ENCODE measurements around the gene TRAM2.

DNA sequence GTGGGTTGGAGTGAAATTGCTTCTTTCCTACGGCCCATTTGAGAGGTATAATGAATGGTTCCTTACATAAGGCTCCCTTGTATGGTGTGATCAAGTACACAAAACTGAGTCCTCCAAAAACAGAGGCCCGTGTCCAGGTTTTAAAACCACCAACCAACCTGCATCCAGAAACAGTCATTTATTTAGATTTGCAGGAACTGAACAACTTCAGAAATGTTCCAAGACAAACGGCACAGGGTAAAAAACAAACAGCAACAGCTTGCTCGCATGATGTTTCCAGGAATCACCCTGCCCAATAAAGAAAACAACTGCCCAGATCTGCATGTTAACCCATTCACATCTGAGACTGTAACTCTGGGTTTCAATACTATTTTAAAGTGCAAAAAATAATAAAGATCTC lies 40.2 kb upstream of the TRAM2 start:
- TF ChIP-seq ASH2L (IDR thresholded peaks at IDR 0.05; ENCODE audit: low read length) = no peak
- no peak for TF ChIP-seq POLR2AphosphoS5 (IDR thresholded peaks at IDR 0.05; ENCODE audit: low read depth, low read length)
- TF ChIP-seq KDM4A (IDR thresholded peaks at IDR 0.05; ENCODE audit: low read depth, low read length, severe bottlenecking) = no peak
- TF ChIP-seq EZH2 (IDR thresholded peaks at IDR 0.05; ENCODE audit: low read depth, low read length, severe bottlenecking) = no peak
- TF ChIP-seq, protein P1, sequence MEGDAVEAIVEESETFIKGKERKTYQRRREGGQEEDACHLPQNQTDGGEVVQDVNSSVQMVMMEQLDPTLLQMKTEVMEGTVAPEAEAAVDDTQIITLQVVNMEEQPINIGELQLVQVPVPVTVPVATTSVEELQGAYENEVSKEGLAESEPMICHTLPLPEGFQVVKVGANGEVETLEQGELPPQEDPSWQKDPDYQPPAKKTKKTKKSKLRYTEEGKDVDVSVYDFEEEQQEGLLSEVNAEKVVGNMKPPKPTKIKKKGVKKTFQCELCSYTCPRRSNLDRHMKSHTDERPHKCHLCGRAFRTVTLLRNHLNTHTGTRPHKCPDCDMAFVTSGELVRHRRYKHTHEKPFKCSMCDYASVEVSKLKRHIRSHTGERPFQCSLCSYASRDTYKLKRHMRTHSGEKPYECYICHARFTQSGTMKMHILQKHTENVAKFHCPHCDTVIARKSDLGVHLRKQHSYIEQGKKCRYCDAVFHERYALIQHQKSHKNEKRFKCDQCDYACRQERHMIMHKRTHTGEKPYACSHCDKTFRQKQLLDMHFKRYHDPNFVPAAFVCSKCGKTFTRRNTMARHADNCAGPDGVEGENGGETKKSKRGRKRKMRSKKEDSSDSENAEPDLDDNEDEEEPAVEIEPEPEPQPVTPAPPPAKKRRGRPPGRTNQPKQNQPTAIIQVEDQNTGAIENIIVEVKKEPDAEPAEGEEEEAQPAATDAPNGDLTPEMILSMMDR (IDR thresholded peaks at IDR 0.05; ENCODE audit: control extremely low read depth in 1 of 3, insufficient read depth in 1 of 3, low read depth in 1 of 3, low read length in 3 of 3) = no peak
- no peak for TF ChIP-seq EP300 (IDR thresholded peaks at IDR 0.05; ENCODE audit: borderline replicate concordance in 1 of 2, low read depth in 2 of 2, low read length in 2 of 2)
- no peak for TF ChIP-seq NANOG (IDR thresholded peaks at IDR 0.05; ENCODE audit: insufficient read depth, low read depth, low read length, poor library complexity, severe bottlenecking)
- no peak for TF ChIP-seq CHD2 (IDR thresholded peaks at IDR 0.05; ENCODE audit: low read length)
- TF ChIP-seq, protein P2, sequence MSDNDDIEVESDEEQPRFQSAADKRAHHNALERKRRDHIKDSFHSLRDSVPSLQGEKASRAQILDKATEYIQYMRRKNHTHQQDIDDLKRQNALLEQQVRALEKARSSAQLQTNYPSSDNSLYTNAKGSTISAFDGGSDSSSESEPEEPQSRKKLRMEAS (IDR thresholded peaks at IDR 0.05) = no peak
- TF ChIP-seq SIN3A (conservative IDR thresholded peaks at IDR 0.05 in 1 of 2, IDR thresholded peaks at IDR 0.05 in 1 of 2; ENCODE audit: low read depth in 1 of 2, low read length in 2 of 2) = no peak
